HepG2 (cell line): Measurements from ENCODE around the gene DPP8. TPM values are rescaled to one million over a fixed set of nuclear protein-coding genes. Genes with fewer than 3 reads are reported as not detected.

ENCODE experiments used
- CHCHD3 ChIP-seq: sonication (generic); formaldehyde crosslinking; IDR thresholded peaks from 2 replicates; pipeline ENCODE4 v1.8.0; 2022; ENCODE audit warnings: mild to moderate bottlenecking, missing genetic modification reagents, moderate library complexity
- KDM5A ChIP-seq: fragments of 200-600 bp; sonication (generic); IDR thresholded peaks from 2 replicates; pipeline ENCODE4 v1.7.0; 2018; ENCODE audit warnings: antibody characterized with exemption, mild to moderate bottlenecking, low read length, borderline replicate concordance
- NR3C1 ChIP-seq: sonication (generic); formaldehyde crosslinking; IDR thresholded peaks from 2 replicates; pipeline ENCODE4 v1.4.0; 2020; ENCODE audit warnings: missing genetic modification reagents
- NRL ChIP-seq: sonication (generic); formaldehyde crosslinking; IDR thresholded peaks from 2 replicates; pipeline ENCODE4 v1.5.0; 2020; ENCODE audit warnings: missing genetic modification reagents, mild to moderate bottlenecking, moderate library complexity, borderline replicate concordance
- PREB ChIP-seq: sonication (generic); formaldehyde crosslinking; IDR thresholded peaks from 2 replicates; pipeline ENCODE4 v1.4.0; 2020; ENCODE audit warnings: missing genetic modification reagents
- RFXANK ChIP-seq: IDR thresholded peaks from 2 replicates; pipeline ENCODE4 v1.6.1; 2016
- SATB2 ChIP-seq: sonication (generic); formaldehyde crosslinking; IDR thresholded peaks from 2 replicates; pipeline ENCODE4 v1.5.0; 2020; ENCODE audit warnings: missing genetic modification reagents
- TFDP1 ChIP-seq: IDR thresholded peaks from 2 replicates; pipeline ENCODE4 v1.6.1; 2016; ENCODE audit warnings: missing compliant biosample characterization, missing genetic modification reagents, borderline replicate concordance
- THAP8 ChIP-seq: sonication (generic); formaldehyde crosslinking; IDR thresholded peaks from 2 replicates; pipeline ENCODE4 v1.5.1; 2020; ENCODE audit warnings: missing genetic modification reagents, mild to moderate bottlenecking, borderline replicate concordance
- ZBTB33 ChIP-seq: sonication (generic); formaldehyde crosslinking; IDR thresholded peaks from 2 replicates; pipeline ENCODE4 v1.4.0; 2020; ENCODE audit warnings: missing genetic modification reagents
- ZNF24 ChIP-seq: fragments of 450-650 bp; IDR thresholded peaks from 2 replicates; pipeline ENCODE4 v1.6.1; 2017; ENCODE audit warnings: antibody characterized with exemption, mild to moderate bottlenecking
- ZNF317 ChIP-seq: sonication (generic); formaldehyde crosslinking; IDR thresholded peaks from 2 replicates; pipeline ENCODE4 v1.5.0; 2020; ENCODE audit warnings: mild to moderate bottlenecking, missing genetic modification reagents
- ZNF512B ChIP-seq: sonication (generic); formaldehyde crosslinking; IDR thresholded peaks from 2 replicates; pipeline ENCODE4 v1.5.1; 2020; ENCODE audit warnings: missing genetic modification reagents, mild to moderate bottlenecking, borderline replicate concordance
- ZNF609 ChIP-seq: sonication (generic); formaldehyde crosslinking; IDR thresholded peaks from 2 replicates; pipeline ENCODE4 v1.4.0; 2020; ENCODE audit warnings: mild to moderate bottlenecking, missing genetic modification reagents, borderline replicate concordance
- polyA plus RNA-seq, 8 experiments: library from polyadenylated mRNA; depleted of rRNA in 3 of 8; stranded (reverse) in 7 of 8; unstranded in 1 of 8; fragments of >200 nt; fragmentation: Illumina TruSeq in 4 of 8; extraction: Trizol in 4 of 8; gene quantifications; 2 replicates each; pipeline versions ENCODE4 v1.2.1 to v1.2.3, GENCODE V29; 2011 to 2016; ENCODE audit warnings: low read depth in 4 of 8, missing spikeins in 1 of 8, mixed read lengths in 1 of 8; ENCODE audit not compliant: insufficient read depth in 1 of 8
- total RNA-seq, 5 experiments: library from RNA; depleted of rRNA; stranded (reverse); fragments of >200 nt; fragmentation: Illumina TruSeq; extraction: Trizol; gene quantifications; 2 replicates each; pipeline ENCODE4 v1.2.3, GENCODE V29; 2016; ENCODE audit warnings: low read depth in 1 of 5

The DPP8 gene
- total and polyA plus RNA-seq, 2 of the 13 experiments (the other 11 are each of a cell fraction or from before 2014, with no cell fraction given), result 18.0 to 26.3 TPM

GRCh38 chr15:65530318-65531111 is 13.0 kb upstream of the DPP8 start, which contains the start of gene HACD3 (continued):
- TF ChIP-seq TFDP1, result peak; percentile 92
- TF ChIP-seq ZNF317 (CRISPR knock-in tag), result peak; percentile 70
- peak; percentile 56; the same call in 1 of the 2 replicates for TF ChIP-seq THAP8 (CRISPR knock-in tag)
- TF ChIP-seq ZNF24, result no peak
- TF ChIP-seq KDM5A, result peak; percentile 50; the same call in 1 of the 2 replicates
- no peak for TF ChIP-seq RFXANK (CRISPR knock-in tag)
- TF ChIP-seq SATB2 (CRISPR knock-in tag), result peak; percentile 66; the same call in 1 of the 2 replicates
- TF ChIP-seq NRL (CRISPR knock-in tag), result peak; percentile 96
- peak; percentile 81 for TF ChIP-seq PREB (CRISPR knock-in tag)
- peak; percentile 41; the same call in 1 of the 2 replicates for TF ChIP-seq ZNF609
- TF ChIP-seq CHCHD3, result peak; percentile 92
- TF ChIP-seq ZNF512B (CRISPR knock-in tag), result no peak
- 0 out of 2 replicates have a peak, but pooled peaks have one; percentile 18 for TF ChIP-seq ZBTB33 (CRISPR knock-in tag)
- no peak for TF ChIP-seq NR3C1 (CRISPR knock-in tag)
